LNCAP (cell line): Measurements from ENCODE around the gene CCDC187.

Experiments used
- TF ChIP-seq, protein P1 (sequence below): fragments of 450-650 bp; IDR thresholded peaks from 2 replicates; pipeline ENCODE4 v1.5.1; 2017; ENCODE audit warnings: mild to moderate bottlenecking

The CCDC187 gene

DNA sequence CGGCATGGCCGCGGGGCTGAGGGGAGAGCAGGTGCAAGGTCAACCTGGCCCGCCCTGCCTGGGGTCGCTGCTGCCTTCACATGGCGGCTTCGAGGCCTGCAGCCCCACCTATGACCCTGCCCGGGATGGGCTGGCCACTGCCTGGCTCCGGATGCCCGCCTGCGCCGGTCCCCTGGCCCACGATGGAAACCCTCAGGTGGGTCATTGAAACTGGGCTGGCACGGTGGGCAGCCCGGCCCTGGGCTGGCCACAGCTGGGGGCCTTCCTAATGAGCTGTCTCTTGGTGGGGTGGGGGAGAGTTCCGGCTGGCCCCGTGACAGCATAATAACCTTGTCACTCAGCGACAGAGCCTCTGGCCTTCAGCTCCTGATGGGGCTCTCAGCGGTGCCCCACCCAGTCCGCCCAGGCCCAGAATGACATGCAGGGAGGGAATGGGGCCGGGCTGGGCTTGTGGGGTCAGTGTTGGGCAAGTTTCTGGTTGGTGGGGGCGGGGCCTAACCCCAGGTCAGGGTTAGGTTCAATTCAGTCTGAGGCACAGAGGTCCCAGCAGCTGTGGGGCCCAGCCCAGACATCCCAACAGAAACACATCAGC lies at the start of gene CCDC187:
Gene CCDC187, minus strand, starts transcription at position 270 of the 592 bp plus-strand sequence. Its CDS starts 264 bp downstream, at position 6.
- TF ChIP-seq, protein P1, sequence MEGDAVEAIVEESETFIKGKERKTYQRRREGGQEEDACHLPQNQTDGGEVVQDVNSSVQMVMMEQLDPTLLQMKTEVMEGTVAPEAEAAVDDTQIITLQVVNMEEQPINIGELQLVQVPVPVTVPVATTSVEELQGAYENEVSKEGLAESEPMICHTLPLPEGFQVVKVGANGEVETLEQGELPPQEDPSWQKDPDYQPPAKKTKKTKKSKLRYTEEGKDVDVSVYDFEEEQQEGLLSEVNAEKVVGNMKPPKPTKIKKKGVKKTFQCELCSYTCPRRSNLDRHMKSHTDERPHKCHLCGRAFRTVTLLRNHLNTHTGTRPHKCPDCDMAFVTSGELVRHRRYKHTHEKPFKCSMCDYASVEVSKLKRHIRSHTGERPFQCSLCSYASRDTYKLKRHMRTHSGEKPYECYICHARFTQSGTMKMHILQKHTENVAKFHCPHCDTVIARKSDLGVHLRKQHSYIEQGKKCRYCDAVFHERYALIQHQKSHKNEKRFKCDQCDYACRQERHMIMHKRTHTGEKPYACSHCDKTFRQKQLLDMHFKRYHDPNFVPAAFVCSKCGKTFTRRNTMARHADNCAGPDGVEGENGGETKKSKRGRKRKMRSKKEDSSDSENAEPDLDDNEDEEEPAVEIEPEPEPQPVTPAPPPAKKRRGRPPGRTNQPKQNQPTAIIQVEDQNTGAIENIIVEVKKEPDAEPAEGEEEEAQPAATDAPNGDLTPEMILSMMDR: no peak

DNA sequence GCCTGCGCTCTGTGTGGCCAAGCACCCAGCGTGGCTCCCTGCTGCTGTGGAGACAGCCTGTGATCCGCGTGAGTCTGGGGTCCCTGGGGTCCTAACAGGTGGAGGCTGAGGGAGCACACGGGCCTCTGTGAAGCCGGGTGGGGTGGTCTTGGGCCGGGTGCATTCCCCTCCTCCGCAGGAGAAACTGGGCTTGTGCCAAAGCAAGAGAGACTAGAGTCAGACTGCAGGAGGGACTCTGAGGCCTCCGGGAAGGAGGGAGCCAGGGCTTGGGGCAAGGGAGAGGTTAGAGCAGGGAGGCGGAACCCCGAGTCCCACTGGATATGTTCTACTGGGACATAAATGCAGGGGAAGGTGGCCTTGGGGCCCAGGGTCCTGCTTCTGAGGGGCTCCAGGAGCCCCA lies 49.2 kb upstream of the CCDC187 start:
- TF ChIP-seq, protein P1: no peak

DNA sequence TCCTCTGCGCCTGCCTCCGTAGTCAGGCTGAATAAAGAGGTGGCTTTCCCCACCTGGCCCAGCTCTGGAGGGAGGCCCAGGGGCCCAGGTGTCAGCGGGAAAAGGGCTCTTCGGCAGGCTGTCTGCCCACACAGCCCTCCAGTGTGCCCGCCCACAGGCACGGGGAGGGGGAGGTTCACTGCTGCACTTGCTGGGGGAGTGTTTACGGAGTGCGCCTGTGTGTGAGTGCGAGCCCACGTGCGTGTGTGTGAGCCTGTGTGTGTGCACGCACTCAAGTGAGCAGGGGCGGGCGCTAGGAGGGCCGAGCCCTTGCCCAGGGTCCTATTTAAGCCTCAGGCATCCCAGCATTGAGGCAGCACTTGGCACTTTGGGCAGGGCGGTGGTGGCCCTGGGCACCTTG lies 48.8 kb upstream of the CCDC187 start:
- TF ChIP-seq, protein P1: no peak

DNA sequence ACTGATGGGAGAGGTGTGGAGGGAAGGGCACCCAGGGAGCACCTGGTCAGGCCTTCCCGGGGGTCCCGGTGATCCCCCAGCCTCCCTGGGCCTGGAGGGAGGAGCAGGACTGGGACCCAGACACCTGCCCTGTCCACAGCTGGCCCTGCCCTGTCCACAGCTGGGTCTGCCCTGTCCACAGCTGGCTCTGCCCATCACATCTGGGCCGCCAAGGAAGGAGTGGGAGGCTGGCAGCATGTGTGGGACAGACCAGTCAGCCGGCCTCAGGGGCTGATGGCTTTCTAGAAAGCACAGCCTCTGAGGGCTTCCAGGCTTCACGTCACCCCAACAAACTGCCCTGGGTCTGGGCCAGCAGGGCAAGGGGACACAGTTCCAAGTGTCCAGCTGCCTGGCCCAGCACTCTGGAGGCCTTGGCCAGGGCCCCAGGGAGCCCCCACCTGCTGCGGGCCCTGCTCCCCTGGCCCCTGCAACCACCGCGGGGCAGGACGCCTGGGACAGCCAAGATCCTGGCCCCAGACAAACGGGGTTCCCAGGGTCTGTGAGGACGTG lies 47.4 kb upstream of the CCDC187 start:
- TF ChIP-seq, protein P1: no peak

DNA sequence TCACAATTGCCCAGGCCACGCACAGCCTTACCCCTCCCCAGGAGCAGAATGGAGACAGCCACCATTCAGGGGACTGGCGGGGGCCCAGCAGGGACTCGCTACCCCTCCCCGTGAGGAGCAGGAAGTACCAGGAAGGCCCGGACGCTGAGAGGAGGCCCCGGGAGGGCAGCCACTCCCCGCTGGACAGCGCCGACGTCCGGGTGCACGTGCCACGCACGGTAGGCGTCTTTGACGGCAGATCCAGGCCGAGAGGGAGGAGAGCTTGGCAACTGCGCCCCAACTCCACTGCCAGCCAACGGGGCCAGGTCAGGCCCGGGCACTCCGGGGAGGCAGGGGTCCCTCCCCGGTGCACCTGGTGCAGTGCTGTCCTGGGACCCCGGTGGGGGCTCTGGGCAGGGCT lies 45.7 kb upstream of the CCDC187 start:
- TF ChIP-seq, protein P1: no peak

DNA sequence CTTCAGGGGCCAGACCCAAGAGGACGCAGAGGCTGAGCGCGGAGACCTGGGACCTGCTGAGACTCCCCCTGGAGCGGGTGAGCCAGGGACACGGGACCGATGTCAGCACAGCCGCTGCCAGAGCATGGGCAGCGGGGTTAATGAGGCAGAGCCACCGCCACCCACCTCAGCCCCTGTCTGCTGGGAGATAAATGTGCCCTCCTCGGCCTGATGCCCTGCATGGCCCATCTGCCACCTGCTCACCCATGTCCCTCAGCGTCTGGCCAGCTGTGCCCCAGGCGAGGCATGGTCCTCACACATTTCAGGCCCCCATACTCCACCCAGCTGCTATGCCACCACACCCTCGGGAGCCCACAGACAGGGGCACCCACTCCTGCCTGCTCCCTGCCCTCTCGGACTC lies 44.8 kb upstream of the CCDC187 start:
- TF ChIP-seq, protein P1: no peak

DNA sequence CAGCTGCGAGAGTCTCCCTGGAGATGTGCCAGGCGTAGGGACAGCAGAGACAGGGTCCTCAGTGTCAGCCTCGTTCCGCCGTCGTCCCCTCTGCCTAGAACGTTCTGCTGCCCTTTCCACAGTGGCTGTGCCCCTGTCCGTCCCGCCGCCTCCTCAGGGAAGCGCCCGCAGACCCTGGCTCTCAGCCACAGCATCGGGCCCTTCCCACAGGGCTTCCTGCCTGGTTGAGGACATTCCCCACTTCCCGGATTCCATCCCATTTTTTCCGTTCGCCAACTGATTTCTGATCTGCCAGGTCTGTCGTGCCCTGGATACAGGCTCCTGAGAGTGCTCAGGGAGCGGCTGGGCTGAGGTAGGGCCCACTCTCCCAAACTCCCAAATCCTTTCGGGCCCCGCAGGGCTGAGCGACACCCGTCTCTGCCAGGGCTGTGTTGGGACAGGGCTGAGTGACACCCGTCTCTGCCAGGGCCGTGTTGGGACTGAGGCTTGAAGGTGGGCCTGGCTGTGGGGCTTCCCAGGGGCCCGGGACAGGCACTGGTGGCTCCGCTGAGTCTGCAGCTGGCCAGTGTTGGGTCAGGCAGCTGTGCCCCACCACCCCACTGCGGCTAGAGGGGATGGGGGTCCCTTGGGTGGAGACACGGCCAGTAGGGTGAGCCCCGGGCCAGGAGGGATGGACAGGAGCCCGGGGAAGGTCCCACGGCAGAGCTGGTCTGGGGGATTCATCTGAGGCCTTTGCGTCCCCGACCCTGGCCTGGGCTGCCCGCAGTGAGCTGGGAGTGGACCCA lies 43.8 kb upstream of the CCDC187 start:
- TF ChIP-seq, protein P1: no peak
